Lower lobe of right lung (tissue), 2 donors: ENCODE results near the gene TREM1. TPM values are rescaled to one million over a fixed set of nuclear protein-coding genes. Genes with fewer than 3 reads are reported as not detected.

ENCODE experiments used
- ATAC-seq, 2 donors: fragments of 200-7000 bp; cut with Tn5 transposase; one replicate each; pipeline ENCODE4 v1.9.1; 2020 to 2022; ENCODE audit warnings: mild to moderate bottlenecking in 2 of 2, moderate library complexity in 2 of 2
- DNase-seq: peaks from one replicate; pipeline ENCODE4 v3.0.0-alpha.2; 2020
- H3K27ac ChIP-seq: fragments of 200-600 bp; one replicate; pipeline ENCODE4 v1.8.0; 2022
- H3K27me3 ChIP-seq: fragments of 200-600 bp; one replicate; pipeline ENCODE4 v1.8.0; 2022; ENCODE audit warnings: low read depth
- H3K36me3 ChIP-seq: fragments of 200-600 bp; one replicate; pipeline ENCODE4 v1.8.0; 2022; ENCODE audit warnings: mild to moderate bottlenecking
- H3K4me1 ChIP-seq: fragments of 200-600 bp; one replicate; pipeline ENCODE4 v1.8.0; 2022
- H3K4me3 ChIP-seq: fragments of 200-600 bp; one replicate; pipeline ENCODE4 v1.8.0; 2022; ENCODE audit warnings: mild to moderate bottlenecking
- H3K9me3 ChIP-seq: fragments of 200-600 bp; one replicate; pipeline ENCODE4 v1.8.0; 2022
- CTCF ChIP-seq: fragments of 200-600 bp; IDR thresholded peaks from one replicate; pipeline ENCODE4 v1.8.0; 2022; ENCODE audit warnings: antibody characterized with exemption, mild to moderate bottlenecking
- intact Hi-C: fragments of 100-400 bp; cut with DNase I; formaldehyde crosslinking; loops from one replicate; pipeline ENCODE4 v1.11.0; 2022
- total RNA-seq: library from RNA; stranded (reverse); fragmentation: NEBNext Ultra II Directional; extraction: Animal tissue kit (Norgen Biotek cat#: 25700); gene quantifications from one replicate; pipeline ENCODE4 v1.2.1, GENCODE V29; 2021
- donor health status: DM: no; HTN: yes; CAD: no; lungs with severe emphysema.

TREM1 gene
- total RNA-seq, 1 donor from 2014 or later = 160 TPM

GRCh38 chr6:41332241-41332640, 45.8 kb upstream of the TREM1 start:
- Histone ChIP-seq H3K4me1 (no peaks in the 10 kb centered on the region), H3K4me3 (no peak overlapping the region), H3K27ac (no peak overlapping the region), H3K9me3 (no peaks in the 10 kb centered on the region), H3K36me3 (no peaks in the 10 kb centered on the region), H3K27me3 (peaks cover 22% of the 10 kb centered on the region)
- ATAC-seq = no peak
- no peak for TF ChIP-seq CTCF
- no peak for DNase-seq
- intact Hi-C loops = no loop called here

GRCh38 chr6:41331401-41332150, 45.1 kb upstream of the TREM1 start:
- TF ChIP-seq CTCF = no peak
- ATAC-seq = no peak

GRCh38 chr6:41327177-41327576, 40.7 kb upstream of the TREM1 start:
- Histone ChIP-seq H3K4me3 (no peak overlapping the region), H3K36me3 (no peaks in the 10 kb centered on the region), H3K4me1 (no peaks in the 10 kb centered on the region), H3K27ac (no peak overlapping the region), H3K9me3 (no peaks in the 10 kb centered on the region), H3K27me3 (peaks cover 21% of the 10 kb centered on the region)
- intact Hi-C loops = no loop called here
- ATAC-seq (no peak), DNase-seq (no peak)
- no peak for TF ChIP-seq CTCF

More at GRCh38 chr6:41331401-41332150, 45.1 kb upstream of the TREM1 start:
- DNase-seq = no peak
- H3K27ac ChIP-seq = no peak overlapping the region
- no peaks in the 10 kb centered on the region for H3K4me1 ChIP-seq
- no peak overlapping the region for H3K4me3 ChIP-seq
- no peaks in the 10 kb centered on the region for H3K9me3 ChIP-seq
- no peaks in the 10 kb centered on the region for H3K36me3 ChIP-seq
- H3K27me3 ChIP-seq = peaks cover 22% of the 10 kb centered on the region
- intact Hi-C loops = no loop called here

GRCh38 chr6:41326092-41326491, 39.6 kb upstream of the TREM1 start:
- Histone ChIP-seq H3K27me3 (peaks cover 21% of the 10 kb centered on the region), H3K4me3 (no peak overlapping the region), H3K27ac (no peak overlapping the region), H3K9me3 (no peaks in the 10 kb centered on the region), H3K4me1 (no peaks in the 10 kb centered on the region), H3K36me3 (no peaks in the 10 kb centered on the region)
- DNase-seq (no peak), ATAC-seq (no peak)
- no peak for TF ChIP-seq CTCF
- intact Hi-C loops = no loop called here

GRCh38 chr6:41325446-41326066, 39.1 kb upstream of the TREM1 start:
- Histone ChIP-seq H3K27ac (no peak overlapping the region), H3K9me3 (no peaks in the 10 kb centered on the region), H3K27me3 (peaks cover 21% of the 10 kb centered on the region), H3K4me1 (no peaks in the 10 kb centered on the region), H3K4me3 (no peak overlapping the region), H3K36me3 (no peaks in the 10 kb centered on the region)
- intact Hi-C loops = no loop called here
- ATAC-seq = no peak
- no peak for TF ChIP-seq CTCF
- DNase-seq = no peak
